Dermis blood vessel endothelial cell (primary cell): ENCODE data around the gene PDE6H. TPM values are rescaled to one million over a fixed set of nuclear protein-coding genes. Genes with fewer than 3 reads are reported as not detected.

Source experiments
- DNase-seq: peaks from one replicate; pipeline ENCODE4 v3.0.0; 2010
- total RNA-seq: library from RNA; depleted of rRNA; stranded (reverse); fragments of >200 nt; gene quantifications from 2 replicates; pipeline ENCODE4 v1.2.3, GENCODE V29; 2014

PDE6H gene
- total RNA-seq, 1 donor from 2014 or later, result not detected

DNA sequence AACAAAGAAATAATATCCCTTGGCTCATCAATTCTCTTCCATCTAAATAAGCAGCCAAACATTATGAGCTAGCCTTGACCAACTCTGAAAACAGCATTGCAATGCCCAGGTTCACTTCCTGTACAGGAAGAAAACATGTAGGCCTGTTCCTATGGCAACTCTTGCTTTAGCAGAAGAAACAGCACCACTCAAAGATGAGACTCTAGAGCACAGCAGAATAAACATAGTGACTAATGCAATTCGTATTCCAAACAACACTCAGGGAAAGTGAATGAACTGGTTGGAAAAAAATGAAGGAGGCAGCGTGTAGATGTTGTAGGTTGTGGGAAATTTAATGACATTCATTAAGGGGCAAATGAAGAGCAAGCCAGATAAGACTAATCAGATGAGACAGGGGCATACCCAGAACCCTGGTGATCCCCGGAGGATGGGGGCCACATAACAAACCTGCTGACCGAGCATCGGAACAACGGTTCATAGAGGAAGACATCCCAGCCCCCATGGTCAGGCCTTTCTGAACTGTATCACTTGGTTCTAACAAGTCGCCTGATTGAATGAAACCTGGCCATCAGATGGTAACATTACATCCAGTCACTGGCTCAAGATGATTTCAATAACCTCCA, 20.4 kb upstream of the PDE6H start:
- peak; percentile 99 for DNase-seq

DNA sequence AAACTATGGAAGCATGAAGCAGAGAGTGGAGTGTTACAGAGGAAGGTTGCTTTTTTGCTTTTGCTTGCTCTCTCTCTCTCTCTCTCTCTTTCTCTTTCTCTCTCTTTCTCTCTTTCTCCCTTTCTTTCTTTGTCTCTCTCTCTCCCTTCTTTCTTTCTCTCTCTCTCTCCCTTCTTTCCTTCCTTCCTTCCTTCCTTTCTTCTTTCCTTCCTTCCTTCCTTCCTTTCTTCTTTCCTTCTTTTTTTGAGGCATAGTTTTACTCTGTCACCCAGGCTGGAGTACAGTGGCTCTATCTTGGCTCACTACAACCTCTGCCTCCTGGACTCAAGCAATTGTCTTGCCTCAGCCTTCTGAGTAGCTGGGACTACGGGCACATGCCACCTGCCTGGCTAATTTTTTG, 19.1 kb upstream of the PDE6H start:
- DNase-seq, result no peak

DNA sequence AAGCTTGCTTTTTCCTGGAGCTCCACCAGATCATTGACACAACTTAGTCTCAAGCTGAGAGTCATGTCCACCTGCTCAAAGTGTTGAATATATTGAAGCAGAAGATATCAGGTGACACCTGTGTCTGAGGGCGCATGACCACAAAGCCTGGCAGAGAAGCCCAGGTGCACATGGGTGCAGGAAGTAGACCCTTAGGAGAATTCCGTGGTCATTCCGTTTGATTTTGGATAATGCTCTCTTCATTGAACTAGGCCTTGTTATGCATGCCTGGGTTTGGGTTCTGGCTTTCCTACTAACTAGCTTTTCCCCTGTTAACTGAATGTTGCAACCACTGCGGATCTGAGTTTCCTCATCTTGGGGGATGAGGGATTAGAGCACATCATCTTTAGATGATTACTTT, 18.6 kb upstream of the PDE6H start:
- no peak for DNase-seq

DNA sequence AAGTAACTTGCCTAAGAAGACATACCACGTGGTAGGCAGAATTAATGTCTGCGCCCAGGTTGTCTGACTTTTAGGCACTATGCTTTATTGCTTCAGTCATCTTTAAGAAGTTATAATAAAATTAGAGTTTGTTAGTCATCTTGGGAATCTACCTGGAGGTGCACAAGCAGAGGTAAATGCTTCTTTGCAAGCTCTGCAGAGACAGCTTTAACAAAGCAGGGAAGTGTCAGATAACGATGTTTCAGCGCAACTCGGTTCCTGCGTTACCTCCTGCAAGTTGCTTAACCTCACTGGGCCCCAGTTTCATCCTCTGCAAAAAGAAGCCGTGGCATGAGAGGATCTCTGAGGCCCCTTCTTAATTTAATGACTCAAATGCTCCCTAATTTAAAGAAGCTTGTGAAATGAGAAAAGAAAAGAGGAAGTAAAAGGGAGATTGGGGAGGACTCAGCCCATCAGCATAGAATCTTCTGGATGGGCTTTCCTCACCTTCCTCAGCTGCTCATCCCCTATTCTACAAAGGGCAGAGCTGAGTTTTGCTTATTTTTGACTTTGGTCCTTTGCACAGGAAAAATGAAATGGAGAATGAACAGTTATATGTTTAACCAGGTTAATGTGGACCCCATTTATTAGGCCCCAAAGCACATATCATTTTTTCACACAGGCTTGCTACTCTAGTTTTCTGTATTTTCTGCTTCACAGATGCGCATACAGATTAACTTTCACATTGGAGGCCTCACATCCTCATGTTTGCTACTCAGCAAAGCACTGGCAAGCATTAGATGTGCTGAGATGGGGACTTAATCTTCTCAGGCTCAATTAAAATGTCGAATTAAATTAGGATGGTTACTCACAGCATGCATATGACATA, 16.6 kb upstream of the PDE6H start:
- no peak for DNase-seq

DNA sequence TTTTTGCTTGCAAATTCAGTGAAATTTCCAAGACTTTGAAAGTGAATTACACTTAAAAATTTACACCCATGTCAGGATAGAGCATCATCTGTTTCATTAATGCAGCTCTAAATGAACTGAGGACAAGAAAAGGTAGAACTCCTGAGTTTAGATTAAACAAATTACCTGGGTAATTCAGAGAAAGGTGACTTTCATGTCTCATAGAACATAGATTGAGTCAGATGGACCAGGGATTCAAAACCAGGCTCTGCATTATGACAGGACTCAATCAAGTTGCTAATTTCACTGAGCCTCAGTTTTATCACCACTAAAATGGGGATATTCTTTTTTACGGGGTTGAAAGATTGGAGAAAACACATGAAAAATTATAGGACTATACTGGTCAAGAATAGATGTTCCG, 15.9 kb upstream of the PDE6H start:
- DNase-seq, result no peak

DNA sequence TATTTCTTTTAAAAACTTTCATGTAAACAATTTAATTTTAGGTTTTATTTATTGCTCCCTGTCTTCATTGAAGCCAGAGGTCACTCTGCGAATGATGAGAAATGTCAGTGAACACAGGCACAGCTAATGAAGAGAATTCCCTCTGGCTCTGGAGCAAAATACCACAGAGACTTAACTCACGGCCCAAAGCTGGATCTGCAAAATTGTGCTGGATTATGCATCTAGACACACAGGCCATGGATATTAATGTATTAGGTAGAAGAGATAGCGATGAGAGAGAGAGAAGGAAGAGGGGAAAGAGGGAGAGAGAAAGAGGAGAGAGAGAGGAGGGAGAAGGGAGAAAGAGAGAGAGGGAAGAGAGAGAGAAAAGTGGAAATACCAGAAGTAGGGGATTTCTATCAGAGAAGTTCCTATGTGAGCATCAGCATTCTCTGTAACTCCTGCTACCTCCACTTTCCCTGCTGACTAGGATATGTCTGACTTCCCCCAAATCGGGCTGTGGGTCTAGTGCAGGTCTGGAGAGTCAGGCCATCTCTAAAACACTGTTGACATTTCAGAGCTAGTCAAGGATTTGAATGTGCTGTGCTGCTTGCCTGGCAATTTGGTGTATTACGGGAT, 15.2 kb upstream of the PDE6H start:
- DNase-seq, result no peak

DNA sequence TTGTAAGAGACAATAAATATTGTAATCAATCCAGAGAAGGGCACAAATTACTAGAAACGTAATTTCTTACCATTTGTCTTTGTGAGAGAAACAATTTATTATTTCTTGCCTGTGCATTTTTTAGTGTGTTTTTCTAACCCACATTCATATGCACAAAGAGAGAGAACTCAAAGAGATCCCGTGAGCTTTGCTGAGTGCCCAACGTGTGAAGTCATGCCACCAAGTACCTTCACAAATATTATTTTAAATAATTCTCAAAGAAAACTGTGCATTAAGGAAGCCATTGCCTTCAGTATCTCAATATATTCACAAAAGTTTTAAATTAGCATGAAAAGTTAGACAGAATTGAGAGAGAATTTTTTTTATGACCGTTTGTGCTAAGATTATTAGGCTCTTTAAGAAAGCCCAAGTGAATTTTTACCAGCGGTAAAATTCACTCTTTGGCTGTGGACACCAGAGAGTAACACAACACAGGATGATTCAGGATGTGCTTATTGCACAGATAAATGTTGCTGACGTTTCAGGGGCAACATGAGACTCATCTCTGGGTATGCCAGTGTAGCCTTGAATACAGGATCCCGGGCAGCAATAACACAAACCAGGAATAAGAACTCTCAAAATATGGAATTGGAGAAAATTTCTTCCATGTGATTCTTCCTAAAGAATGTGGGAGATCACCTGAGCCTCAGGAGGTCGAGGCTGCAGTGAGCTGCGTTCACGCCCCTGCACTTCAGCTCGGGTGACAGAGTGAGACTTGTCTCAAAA, 14.3 kb upstream of the PDE6H start:
- DNase-seq, result no peak

DNA sequence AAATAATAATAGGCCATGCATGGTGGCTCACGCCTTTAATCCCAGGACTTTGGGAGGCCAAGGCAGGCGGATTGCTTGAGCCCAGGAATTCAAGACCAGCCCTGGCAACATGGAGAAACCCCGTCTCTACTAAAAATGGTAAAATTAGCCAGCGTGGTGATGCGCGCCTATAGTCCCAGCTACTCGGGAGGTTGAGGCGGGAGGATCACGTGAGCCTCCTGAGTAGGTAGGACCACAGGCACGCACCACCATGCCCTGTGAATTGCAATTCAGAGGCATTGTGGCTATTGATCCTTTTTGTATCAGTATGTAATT, 13.8 kb upstream of the PDE6H start:
- no peak for DNase-seq

DNA sequence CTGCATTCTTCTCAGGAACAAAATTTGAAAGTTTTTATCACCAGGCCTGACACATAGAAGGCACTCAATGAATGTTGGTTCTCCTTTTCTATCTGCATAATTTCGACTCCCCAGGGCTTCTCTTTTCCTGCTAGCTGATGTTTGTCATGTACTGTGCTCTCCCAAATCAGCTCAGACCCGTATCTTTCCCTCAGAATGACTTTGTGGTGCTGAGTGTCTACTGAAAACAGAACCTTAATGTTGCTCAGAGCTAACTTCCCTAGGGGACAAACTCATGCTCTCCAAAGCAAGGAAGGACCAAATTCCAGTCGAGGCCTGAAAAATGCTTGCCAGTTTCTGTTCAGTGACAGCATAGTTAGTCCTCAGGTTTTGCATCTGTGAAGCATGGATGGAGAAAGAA, 13.4 kb upstream of the PDE6H start:
- DNase-seq, result no peak

DNA sequence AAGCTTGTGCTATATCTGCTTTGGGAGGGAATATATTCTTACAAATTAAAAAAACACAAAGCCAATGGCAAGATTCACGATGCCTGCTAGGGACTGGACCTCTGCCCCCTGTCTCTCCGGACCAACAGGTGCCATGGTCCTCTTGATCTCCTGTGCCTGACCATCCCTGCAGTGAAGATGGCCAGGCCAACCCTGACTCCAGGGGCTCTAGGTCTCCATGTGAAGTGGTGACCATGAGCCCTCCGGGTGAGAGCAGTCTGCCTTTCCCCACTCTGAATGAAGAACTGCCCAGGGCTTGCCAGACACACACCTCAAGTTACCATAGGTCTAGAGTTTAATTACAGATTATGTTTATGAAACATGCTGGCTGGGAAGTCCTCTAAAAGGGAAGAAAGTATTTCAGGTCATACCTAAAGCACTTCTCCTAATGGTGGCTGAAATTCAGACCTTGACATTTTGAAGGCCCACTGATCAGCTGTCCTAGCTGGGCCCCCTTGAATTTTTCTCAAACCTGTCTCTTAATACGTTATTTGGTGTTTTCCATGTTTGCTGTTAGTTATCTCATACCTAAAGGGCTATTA, 12.8 kb upstream of the PDE6H start:
- no peak for DNase-seq

DNA sequence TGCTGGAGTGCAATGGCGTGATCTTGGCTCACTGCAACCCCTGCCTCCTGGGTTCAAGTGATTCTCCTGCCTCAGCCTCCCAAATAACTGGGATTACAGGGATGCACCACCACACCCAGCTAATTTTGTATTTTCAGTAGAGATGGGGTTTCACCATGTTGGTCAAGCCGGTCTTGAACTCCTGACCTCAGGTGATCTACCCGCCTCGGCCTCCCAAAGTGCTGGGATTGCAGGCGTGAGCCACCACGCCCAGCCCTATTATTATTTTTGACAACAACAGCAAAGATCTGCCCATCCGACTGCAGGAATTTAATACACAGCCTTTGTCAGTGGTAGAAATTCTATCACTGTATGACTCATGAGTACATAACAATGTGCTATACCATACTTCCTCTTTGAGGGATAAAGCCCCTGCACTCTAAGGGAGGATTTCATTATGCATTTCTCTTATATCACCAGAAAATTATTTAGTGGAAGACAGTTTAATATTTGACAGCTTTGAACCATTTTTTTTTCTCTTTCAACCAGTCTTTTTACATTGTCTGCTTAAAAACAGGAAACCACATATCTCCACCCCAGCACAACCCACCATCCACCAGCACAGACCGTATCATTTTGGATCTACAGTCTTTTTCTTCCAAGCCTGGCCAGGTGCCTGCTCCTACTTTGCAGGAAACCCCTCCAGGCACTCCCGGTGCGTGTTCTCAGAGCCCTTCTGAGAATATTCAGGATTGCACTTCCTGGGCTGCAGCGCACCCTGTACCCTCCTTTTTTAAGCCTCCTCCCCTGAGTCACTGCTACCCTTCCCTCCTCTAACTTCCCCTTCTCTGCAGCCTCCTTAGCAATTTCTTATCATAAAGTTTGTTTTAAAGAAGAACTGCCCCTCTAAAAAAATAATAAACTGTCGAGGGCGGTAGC, 12.0 kb upstream of the PDE6H start:
- peak; percentile 68 for DNase-seq

DNA sequence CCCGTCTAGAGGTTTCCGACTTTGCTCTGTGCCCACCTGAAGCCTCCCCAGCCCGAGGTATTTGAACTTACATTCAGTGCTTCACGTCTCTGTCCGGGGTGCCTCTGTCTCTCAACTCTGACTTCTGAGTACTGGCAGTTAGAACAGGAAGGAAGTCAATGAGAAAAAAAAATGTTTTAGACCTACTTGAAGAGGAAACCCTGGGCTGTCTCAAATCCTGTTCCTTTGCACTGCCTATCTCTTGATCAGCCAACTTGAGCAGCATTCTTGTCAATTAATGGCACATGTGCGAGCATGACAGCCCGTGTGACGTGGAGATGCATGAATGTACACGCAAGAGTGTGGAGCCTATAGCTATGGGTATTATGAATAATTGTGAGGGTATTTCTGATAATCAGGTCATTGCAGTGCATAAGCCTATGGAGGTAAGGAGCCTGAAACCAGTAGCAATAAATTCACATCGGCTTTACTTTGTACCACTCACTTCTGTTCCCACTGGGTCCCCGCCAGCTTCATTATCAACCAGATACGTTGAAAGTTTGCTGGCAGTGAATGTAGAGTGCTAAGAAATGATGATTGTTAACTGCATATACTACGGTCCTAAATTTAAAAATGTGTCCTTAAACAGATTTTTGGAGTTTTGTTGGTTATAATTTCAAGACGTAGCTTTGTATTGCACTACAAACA, 11.2 kb upstream of the PDE6H start, which contains the start of gene ARHGDIB:
Gene ARHGDIB (minus strand): TSS at position 136 of the 687 bp plus-strand sequence. CDS start 10,889 bp downstream, outside the sequence.
- peak; percentile 73 for DNase-seq

DNA sequence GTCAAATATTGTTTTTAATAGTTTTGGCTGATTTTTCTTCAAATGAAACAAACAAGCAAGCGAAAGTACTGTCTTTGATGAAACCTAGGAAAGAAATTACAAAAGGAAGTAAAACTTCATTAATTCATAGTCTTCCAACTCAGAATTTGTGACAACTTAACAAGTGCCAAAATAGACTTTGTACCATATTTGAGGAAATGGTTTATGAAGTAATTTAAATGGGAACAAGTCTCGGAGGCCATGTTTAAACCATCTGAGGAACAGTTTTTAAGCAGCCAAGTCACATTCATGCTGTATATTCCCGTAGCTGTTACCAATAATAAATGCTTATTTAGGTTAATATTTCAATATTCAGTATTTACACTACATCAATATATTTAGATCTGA, 10.7 kb upstream of the PDE6H start:
- no peak for DNase-seq

DNA sequence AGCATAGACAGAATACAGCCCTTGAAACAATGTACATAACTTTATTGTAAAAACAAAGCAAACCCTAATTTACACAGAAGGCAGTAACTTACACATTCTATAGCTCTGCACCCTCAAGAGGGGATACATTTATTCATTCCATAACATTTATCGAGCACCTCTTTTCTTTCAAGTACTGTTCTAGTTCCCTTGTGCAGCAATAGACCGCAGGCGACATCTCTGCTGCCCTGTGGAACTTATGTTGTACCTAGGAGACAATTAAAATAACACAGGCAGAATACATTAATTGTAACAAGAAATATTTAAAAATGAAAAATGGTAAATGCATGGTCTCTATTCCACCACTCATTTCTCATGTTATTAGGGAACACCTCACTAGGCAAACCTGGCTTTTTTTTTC, 10.0 kb upstream of the PDE6H start:
- no peak for DNase-seq

DNA sequence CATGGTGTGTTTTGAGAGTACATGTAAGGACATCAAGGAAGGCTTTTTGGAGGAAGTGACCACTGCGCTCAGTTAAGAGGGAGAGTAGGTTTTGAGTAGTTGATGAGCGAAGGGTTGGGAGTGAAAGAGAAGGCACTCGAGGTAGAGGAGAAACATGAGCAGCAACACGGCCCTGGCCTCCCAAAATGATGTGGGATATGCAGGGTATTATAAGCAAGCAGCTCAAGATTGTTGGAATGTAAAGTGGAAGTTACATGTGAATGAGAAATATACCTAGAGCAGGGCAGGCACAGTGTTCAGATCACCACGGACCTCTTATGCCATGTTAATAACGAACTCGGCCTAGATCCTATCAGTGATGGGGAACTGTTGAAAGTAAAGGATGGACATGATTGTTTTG, 9.3 kb upstream of the PDE6H start:
- no peak for DNase-seq

DNA sequence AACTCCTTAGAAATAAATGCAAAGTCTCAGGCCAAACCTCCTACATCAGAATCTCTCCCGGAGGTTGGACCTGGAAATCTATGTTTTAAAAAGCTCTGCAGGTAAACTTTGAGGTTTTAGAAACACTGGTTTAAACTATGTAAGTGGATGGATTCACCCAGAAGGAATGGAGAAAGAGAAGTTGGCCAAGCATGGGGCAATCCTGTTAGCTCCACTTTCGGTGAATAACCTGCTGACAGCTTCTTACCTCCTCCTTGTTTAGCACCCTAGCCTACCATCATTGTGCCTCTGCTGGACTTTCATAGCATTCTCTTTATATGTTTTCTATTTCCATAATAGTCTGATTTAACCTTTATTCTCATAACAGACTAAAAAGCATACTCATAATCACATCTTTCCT, 8.4 kb upstream of the PDE6H start:
- no peak for DNase-seq

DNA sequence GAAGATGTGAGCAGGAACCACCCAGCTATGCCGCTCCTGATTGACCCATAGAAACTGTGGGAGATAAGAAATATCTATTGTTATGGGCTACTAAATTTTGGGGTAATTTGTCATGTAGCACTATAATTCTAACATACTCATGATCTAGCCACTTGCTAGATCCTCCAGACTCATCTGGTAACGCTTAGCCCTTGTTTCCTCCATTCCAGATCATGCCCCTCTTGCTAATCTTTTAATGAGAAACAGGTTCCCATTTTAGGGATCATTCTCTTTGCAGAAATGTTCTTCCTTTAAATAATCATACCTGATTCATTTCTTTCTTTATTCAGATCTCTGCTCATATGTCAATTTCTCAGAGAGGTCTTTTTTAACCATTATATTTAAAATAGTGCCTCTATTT, 7.6 kb upstream of the PDE6H start:
- no peak for DNase-seq

DNA sequence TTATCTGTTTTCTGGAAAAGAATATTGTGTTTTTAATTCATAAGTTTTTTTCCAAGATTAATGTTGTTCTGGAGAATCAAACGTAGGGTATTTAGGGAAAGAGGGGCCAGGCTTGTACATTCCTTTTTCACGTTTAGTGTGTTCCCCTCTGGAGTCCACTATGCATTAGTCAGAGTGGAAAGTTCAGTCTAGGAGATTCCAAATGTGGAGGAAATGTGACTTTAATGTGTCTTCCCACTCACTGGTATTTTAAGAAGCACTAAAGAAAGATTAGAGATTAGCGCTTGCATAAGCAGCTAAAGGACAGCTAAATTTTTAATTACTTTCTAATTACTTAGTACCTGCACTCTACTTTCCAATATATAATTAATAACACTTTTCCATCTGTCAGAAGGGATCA, 4.4 kb upstream of the PDE6H start:
- no peak for DNase-seq

DNA sequence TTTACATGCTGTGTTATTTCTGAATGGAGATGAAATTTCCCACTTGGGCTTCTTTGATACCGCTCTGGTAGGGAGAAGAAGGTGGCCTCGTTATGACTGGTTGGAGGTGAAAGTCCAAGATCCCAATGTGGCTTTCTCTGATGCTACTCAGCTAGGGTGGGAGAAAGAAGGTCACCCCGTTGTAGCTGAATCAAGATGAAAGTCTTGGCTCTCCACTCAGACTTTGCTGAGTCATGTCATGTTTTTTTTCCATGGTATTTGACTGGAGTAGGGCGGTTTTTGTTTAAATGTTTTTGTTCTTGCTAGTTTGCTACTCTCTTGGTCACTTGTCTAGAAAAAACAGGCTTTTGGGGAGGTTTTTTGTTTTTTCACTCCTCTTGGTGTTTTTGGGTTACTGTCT, 2.4 kb upstream of the PDE6H start:
- DNase-seq, result no peak

DNA sequence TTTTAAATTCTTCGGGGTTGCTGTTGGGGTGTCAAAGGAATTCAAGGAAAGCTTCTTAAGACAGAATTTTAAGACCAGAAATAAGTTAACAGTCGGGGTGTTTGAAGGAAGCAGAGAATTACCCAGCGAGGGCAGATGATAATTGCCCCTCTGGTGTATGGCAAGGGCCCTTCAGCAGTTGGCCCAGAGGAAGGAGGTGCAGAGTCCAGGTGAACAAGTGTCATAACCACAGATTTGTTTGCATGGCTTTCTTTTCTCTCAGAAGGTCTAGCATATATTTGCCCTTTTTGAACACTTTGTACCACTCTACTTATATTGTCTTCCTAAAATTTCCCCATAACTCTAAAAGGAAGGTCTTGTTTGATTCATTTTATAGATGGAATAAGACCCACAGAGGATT, 1.8 kb downstream of the PDE6H start:
- no peak for DNase-seq

DNA sequence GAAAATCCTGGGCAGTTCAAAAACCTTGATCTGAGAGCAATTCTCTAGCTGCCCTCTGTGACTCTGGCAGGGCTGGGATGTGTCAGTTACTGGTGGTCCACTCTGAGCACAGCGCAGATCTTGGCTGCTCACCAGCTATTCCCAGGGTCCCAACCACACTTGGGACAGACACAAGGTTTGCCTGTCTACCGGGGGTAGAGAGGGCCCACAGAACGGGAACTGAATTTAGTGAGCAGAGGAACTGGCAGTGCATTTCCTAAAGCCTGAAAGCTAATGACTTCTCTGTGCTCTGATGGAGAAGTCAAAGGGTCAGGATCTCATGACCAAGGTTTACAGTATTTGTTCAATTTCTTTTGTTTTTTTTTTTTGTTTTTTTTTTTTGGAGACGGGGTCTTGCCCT, 2.6 kb downstream of the PDE6H start:
- DNase-seq, result no peak
